Activated gamma-delta T cell treated with anti-CD3 and anti-CD28 coated beads, Interleukin-2, amount 50 U/mL, for 16 hours (primary cell): ENCODE results near the gene ANO6.

Experiments used
- DNase-seq: peaks from one replicate; pipeline ENCODE4 v3.0.0-alpha.2; 2020; ENCODE audit warnings: low read depth

Gene ANO6

DNA sequence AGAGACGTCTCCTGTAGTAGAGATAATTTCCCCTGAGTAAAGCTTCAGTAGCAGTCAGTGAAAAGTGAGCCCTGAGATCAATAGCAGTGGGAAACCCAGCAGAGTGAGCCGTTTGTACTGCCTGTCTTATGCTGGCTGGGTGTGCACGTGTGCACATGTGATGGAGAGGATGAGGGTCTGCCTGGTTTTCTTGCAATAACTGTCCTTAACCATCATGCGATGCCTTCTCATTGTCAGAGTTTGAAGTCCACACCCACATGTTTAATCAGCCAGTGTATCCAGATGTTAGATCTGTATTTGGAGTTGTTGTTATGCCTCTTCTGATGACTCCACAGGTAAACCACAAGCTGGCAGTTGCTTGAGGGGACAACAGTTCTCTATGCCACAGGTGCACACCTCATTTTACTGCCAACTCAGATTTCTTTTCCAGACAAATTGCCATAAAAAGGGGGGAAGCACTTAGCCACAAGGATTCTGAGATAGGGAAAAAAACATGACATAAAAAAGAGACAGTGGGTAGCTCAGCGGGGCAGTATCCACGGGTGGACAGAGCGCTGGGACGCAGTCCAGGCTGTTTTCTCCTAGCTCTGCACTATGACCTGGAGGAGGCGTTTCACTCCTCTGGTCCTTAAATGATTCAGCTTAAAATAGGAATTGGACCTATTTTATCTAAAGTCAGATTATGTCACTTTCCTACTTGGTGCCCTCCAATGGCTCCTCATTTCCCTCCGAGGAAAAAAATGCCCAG, 192.3 kb downstream of the ANO6 start:
- no peak for DNase-seq

DNA sequence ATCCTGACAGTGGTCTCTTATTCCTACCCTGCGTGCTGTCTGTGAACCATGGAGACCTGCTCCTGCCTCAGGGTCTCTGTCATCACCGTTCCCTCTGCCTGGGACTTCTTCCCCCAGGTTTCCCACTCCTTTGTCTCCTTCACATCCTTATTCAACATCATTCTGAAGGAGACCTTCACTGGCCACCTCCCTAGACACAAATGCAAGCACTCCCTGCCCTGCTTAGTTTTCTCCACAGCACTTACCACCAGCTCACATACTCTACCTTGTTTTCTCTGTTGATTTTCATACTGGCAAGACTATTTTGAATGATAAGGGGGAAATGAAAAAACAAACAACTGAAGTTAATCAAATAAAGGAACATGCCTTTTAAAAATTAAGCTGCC, 192.8 kb downstream of the ANO6 start:
- DNase-seq = no peak

DNA sequence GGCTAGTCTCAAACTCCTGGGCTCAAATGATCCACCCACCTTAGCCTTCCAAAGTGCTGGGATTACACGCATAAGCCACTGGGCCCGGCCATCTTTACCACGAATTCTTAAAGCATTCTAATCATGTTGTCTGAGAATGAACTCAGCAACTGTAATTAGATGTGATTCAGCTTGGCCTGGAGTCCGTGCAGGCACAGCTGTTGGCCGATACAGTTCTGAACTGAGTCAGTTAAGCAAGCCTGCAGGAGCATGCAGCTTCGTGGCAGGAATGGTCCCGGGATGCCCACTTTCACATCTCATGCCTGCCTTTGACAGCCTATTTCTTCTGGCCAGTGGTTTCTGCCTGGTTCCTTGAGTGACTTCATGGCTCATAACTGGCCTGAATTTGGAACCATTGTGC, 194.1 kb downstream of the ANO6 start:
- DNase-seq = no peak

DNA sequence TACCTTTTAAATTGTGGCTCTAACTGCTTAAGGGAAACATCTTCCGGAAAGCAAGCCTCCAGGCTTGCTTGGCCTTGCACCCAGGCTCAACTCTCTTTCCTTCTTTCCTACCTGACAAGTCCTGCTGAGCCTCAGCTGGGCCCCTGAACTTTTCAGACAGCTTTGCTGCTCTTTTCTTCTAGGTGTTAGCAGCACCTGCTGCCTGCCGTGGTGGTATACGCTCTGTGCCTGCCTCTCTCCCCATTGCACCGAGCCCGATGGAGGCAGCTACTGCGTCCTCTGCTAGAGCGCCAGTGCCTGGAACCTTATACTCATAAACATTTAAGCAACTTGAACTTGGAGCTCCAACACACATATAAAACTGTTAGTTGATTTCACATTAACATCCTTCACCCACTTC, 195.7 kb downstream of the ANO6 start:
- DNase-seq = no peak

DNA sequence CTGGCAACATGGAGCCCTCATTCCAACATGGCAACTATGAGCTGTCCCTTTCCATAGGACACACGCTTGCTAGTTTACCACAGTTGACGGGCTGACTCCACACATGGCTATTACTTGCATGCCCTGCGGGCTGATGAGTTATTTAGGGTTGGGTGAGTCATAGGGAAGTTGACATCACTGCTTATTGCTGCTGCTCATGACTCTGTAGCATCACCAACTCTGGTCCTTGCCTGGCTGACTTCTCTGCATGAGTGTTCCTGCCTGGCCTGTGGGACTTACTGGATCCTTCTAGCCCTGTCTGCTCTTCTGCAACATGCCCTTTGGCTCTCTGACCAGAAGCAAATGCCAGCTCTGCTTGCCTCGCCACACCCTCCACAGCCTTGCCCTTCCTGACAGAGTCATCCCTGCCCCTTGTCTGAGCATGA, 199.5 kb downstream of the ANO6 start:
- DNase-seq = no peak

DNA sequence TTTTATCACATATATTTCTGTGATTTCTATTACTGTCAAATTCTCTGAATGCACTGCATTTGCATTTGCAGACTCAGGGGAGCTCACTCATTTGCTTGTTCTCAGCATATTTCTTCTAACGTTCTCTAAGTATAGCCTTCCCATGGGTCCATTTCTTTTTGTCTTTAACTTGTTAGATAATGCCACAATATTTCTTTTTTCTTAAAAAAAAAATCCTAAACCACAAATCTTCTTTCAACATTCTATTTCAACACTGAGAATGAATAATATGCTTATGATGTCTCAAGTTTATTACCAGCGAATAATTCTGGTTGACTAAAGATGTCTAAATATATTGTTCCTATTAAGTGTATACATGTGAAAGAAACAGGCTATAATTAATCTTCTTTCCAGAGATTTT, 200.2 kb downstream of the ANO6 start:
- DNase-seq = no peak

DNA sequence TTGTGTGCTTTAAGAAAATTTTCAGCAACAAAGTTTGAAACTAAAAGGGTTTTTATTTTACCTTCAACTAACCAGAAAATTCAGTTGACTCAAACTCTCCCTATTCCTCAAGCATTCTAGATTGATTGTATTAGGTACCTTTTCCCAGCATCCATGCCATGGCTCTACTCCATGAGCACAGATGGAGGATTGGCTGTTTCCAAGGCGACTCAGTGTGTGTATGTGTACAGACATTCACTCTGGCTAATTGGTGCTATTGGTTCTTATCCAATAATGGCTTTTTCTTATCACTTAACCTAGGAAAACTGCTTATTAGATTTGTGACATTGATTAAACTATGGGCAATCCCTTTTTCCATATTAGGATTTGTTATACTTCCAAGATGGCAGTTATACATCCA, 202.6 kb downstream of the ANO6 start:
- no peak for DNase-seq

DNA sequence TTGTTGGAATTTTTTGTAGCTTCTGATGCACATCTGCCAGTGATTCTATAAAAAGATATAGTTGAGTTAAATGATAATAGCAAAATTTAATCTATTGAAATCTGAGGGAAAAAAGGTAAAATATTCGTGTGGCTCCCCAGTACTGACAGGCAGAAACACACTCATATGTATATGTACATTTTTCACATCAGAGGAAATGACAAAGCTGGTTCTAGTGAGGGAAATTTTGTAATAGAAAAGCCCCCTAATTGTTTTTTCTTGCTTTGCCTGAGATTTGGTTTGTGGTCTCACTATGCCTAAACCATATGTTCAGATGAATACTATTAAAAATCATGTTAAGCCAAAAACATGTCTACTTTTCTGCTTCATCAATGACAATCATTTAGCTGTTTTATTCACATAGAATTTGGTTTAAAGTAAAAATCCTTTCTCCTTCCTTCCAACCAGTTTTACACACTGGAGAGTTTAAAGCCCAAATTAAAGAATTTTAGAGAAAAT, 203.5 kb downstream of the ANO6 start:
- no peak for DNase-seq

DNA sequence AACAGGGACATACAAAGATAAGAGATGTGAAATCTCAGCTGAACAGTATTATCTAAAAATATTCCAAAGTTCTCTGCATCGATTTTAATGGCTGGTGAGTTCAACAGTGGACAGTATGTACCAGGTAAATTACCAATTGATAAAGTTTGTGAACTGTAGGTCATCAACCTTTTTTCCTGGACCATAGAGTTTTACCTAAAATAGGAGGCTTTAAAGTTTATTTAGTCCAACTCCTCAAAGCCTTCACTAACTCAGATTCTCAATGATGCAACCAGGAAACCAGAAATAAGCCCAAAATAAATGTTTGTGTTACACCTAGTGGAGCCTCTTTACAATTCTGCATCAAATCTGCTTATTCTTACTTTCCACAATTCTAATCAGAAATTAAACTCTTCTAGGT, 205.8 kb downstream of the ANO6 start:
- DNase-seq = no peak

DNA sequence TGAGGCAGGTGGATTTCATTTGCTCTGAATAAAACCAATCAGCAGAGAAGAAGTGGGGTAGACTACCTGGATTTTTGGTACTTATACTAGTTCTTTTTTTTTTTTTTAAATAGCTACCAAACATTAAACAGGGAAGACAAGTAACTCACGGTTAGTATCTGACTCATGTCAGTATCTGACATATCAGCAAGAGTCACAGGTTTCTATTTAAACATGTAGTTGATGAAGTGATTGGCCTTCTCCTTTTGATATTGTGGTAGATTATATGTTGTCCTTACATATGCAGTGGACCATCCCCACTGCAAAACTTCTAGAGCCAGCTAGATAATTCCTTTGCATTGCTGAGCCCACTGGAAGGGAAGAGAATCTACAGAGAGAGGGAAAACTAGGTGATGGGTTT, 208.0 kb downstream of the ANO6 start:
- no peak for DNase-seq

DNA sequence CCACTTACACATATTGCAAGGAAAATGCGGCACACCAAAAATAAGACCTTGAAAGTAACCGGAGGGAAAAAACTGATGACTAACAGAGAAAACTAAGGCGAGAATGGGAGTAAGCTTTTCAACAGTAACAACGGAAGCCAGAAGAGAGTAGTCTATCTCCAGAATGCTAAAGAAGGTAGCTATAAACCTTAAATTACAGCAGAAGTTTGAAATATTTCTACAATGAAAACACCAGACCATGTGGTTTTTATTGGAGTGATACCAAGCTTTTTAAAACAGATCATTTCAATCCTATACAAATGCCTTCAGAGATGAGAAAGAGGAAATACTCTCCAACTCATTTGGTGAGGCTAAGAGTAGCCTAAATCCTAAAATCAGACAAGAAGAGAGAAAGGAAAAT, 209.5 kb downstream of the ANO6 start:
- no peak for DNase-seq

DNA sequence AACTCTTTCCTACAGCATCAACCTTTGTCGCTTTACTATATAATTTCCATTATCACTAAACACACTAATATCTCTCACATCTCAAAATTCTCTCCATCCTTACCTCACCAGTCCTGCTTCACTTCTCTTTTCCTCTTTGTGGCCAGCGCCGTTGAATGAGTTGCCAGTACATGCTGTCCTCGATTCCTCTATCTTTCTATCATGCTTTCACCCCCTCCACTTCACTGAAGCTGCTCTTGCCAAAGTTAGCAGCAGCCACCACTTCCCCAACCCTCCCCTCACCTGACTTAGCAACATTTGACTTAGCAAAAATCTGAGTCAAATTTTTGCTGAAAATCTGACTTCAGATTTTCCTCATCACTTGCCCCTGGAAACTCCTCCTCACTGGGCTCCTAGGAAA, 210.4 kb downstream of the ANO6 start:
- no peak for DNase-seq

DNA sequence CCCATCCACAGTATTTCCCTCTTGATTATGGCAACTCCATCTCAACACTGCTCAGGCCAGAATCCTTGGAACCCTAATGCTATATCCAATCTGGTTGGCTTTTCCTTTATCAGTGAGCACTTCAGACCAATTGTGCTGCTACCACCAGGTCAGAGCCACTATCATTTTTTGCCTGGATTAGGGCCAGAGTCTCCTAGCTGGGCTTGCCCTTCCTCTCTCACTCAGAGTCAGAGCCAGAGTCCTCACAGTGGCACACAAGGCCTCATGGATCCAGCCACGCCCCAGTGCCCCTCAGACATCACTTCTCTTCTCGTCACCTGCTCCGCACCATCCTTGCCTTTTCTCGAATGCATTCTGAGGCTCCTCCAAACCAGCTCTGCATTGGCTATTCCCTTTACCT, 211.1 kb downstream of the ANO6 start:
- no peak for DNase-seq

DNA sequence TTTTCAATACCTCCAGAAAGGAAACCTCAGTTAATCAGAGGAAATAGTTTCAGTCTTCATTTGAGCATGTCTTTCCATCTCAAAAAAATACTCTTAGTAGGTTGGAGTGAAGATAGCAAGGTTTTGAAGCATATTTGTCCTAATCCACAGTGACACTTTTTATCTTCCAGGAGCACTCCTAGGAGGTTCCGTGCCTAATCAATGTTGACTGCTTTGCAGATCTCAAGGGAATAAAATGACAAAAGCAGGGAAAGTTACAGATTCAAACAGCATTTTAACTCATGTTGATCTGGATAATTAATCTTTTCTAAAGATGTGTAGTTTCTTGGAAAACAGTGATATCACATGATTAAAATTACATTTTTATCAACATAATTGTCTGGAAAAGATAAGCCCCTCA, 213.9 kb downstream of the ANO6 start:
- DNase-seq = no peak

DNA sequence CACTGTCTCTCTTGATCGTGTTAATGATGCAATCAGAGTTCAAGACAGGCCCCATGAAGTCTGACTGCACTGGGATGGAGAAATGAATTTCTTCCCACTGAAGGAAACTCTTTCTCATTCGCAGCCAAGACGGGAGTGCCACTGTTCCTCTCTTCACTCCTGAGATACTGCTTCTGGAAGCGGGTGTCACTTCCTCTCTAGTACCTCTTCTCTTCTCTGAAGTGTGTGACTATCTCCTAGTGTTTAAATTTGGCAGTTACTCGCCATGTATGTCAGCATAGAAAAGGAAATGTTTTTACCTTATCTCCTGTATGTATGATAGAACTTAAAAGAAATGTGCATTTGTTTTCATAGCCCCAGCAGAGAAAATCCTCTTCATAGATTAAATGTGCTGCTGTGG, 215.2 kb downstream of the ANO6 start:
- DNase-seq = no peak

DNA sequence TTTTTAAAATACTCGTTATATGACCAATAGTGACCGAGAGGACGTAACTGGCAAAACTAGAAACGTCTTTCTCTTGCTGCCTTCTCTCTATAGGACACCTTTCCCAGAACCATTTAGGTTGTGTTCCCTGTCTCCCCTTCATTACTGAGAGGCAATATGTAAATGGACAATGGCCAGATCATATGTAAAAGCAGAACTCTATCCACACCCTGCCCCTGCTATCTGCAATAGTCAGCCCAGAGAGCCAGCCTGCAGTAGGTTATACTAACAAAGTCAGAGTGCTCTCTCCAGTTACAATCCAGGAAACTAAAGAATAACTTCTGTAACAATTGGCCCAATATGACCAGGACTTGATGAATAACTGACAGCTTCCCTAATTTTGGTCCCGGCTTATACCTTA, 216.8 kb downstream of the ANO6 start:
- DNase-seq = no peak

DNA sequence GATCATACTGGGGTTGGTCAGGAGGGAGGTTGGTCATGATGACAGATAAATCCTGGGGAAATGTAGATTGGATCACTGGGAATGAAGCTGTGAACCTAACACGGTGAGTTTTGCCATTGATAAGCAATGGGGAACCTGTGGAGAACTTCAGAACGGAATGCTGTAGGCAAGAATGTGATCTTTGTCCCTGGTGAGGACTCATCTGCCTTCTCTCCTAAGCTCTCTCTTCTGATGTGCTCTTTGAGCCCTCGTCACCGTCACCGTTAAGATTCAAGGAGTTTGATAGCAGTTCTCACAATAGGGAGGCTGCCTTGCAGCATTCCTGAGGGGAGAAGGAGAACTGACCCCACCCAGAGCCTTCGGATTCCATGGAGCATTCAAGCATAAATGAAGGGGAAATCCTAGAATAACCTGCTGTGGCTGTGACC, 217.6 kb downstream of the ANO6 start:
- no peak for DNase-seq

DNA sequence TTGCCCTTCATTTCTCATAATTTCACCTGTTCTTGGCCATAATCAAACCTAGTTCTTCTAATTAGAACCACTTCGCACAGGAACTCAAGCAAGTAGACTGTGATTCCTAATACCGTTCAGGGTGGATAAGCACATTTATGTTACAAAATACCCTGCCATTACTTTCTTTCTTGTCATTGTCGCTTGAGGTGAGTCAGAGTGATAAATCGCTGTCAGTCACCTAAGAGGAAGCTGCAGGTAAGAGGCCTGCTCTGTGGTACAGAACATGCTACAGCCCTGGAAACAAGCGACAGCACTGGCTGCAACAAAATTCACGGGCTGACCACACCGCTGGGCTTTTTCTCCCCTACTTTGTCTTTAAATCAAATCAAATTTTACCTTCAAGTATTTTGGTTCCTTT, 218.2 kb downstream of the ANO6 start:
- no peak for DNase-seq

DNA sequence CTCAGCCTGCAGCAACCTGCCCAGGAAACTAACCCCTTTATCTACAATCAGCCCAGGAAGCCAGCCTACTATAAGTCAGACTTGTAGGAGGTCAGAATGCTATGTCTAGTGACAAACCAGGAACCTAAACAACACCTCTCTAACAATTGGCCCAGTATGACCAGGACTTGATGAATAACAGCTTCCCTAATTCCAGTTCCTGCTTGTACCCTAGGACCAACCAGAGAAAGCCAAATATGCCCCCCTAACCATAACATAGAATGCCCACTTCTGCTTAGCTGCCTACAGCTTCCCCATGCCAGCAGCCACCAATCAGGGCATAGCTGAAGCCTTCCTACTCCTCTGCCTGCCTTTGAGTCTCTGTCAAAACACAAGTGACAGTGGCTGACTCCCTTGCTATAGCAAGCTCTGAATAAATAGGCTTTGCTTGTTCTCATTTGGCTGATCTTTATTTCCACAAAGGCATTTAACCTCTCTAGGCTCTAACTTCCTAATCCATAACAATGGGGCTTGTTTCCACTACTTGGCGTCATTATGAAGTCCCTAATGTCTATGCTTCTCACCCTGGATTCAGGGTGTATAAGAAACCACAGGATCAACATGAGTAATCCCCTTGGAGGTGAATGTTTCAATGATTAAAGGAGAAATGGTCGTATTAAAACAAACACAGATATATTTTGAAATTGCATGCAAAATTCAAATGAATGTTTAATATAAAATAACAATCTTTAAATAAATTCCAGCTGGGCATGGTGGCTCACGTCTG, 220.2 kb downstream of the ANO6 start:
- DNase-seq = no peak

DNA sequence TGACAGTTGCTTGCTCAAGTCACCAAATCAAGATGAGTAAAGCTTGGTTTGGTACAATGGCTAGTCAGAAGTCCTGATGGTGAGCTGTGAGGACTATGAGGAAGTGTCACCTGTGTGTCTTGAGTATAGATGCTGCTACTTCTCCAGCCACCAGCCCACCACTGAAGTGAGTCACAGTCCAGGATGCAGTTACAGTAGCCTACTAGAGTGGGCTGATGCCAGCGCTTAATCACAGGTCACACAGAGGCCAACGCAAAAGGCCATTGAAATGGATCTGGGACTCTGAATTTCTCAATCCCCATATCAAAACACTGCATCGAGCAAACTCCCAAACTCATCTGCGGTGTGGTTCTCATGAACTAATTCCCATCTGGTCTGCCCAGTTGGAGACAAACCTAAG, 223.1 kb downstream of the ANO6 start:
- DNase-seq = no peak

DNA sequence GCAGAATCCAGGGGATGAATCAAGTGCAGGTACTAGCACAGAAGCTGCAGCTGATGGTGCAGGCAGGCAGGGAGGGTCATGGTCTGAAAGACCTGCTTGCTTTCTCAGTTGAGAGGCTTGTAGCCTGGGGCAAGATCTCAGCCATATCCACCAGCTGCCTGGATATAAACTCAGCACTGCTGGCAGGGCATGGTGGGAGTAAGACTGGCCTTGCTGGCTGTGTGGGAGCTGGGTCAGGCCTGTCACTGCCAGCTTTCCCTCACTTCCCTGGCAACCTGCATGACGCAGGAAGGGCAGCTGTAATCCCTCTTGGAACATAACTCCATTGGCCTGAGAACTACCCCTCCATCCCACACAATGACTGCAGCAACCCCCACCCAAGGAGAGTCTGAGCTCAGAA, 230.1 kb downstream of the ANO6 start:
- DNase-seq = no peak

DNA sequence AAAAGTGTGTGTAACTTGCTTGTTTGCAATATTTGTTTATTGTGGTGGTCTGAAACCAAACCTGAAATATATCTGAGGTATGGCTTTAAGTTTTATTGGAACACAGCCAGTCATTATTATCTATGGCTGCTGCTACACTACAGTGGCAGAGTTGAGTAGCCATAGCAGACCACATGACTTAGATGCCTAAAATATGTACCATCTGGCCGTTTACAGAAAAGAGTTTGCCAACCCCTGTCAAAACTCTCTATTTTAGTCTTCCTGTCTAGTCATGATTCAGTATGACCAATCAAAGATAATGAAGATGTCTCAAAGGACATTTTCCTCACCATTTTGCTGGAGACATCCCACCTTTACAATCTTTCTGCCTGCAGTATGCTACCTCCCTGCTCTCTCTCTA, 242.3 kb downstream of the ANO6 start:
- DNase-seq = no peak
